Large intestine (tissue), 3 donors: ENCODE measurements around the gene GTF2E1. TPM values are rescaled to one million over a fixed set of nuclear protein-coding genes. Genes with fewer than 3 reads are reported as not detected.
"Not testable (repeated sequence)": the region's sequence is repeated elsewhere in the genome, so short reads cannot be mapped to it uniquely, and the experiment has no call there.

Source experiments
- DNase-seq, 2 donors: peaks; one replicate each; pipeline versions ENCODE4 v3.0.0 to v3.0.0-alpha.2; 2013
- H3K27ac ChIP-seq: one replicate; pipeline ENCODE4 v1.5.1; 2013; ENCODE audit warnings: low read length
- H3K27me3 ChIP-seq: 2 replicates; pipeline ENCODE4 v1.6.1; 2013; ENCODE audit warnings: low read length; ENCODE audit not compliant: control insufficient read depth, insufficient read depth
- H3K36me3 ChIP-seq: 2 replicates; pipeline ENCODE4 v1.6.1; 2013; ENCODE audit warnings: low read length; ENCODE audit not compliant: control insufficient read depth, insufficient read depth
- H3K4me1 ChIP-seq: one replicate; pipeline ENCODE4 v1.6.1; 2013; ENCODE audit warnings: low read length; ENCODE audit not compliant: control insufficient read depth, insufficient read depth
- H3K4me3 ChIP-seq: one replicate; pipeline ENCODE4 v1.5.1; 2013; ENCODE audit warnings: low read length
- H3K9me3 ChIP-seq: one replicate; pipeline ENCODE4 v1.6.1; 2013; ENCODE audit warnings: mild to moderate bottlenecking, low read depth, low read length, moderate library complexity; ENCODE audit not compliant: control insufficient read depth
- WGBS: methylation state at CpG from one replicate; pipeline ENCODE4 v1.1.5; 2013; ENCODE audit warnings: low lambda C conversion rate; ENCODE audit not compliant: insufficient coverage; 5-methylcytosine and 5-hydroxymethylcytosine counted together
- polyA plus RNA-seq: library from polyadenylated mRNA; unstranded; fragments of 120-200 nt; gene quantifications from one replicate; pipeline ENCODE4 v1.2.1, GENCODE V29; 2013

The GTF2E1 gene
- polyA plus RNA-seq, 1 donor, result 10.0 TPM

- H3K9me3 ChIP-seq, result no peaks in the 10 kb centered on the region
- peaks cover 10% of the 10 kb centered on the region for H3K36me3 ChIP-seq
- H3K4me3 ChIP-seq, result no peak overlapping the region
- no peak overlapping the region for H3K27ac ChIP-seq
- H3K4me1 ChIP-seq, result no peaks in the 10 kb centered on the region
- H3K27me3 ChIP-seq, result no peaks in the 10 kb centered on the region
- no peak for DNase-seq
- WGBS, result 92% methylated on average over 2 of the region's 2 CpGs
Measured at GRCh38 chr3:120752865-120753264, 10.3 kb downstream of the GTF2E1 start.

GRCh38 chr3:120753810-120754209 is 11.3 kb downstream of the GTF2E1 start:
- no peak overlapping the region for H3K4me3 ChIP-seq
- H3K27me3 ChIP-seq, result no peaks in the 10 kb centered on the region
- no peak overlapping the region for H3K27ac ChIP-seq
- no peaks in the 10 kb centered on the region for H3K4me1 ChIP-seq
- no peak for DNase-seq
- no peaks in the 10 kb centered on the region for H3K9me3 ChIP-seq
- H3K36me3 ChIP-seq, result peaks cover 10% of the 10 kb centered on the region

GRCh38 chr3:120756061-120756460 is 13.5 kb downstream of the GTF2E1 start:
- WGBS, result 83% methylated on average over 1 of the region's 2 CpGs
- H3K4me3 ChIP-seq, result no peak overlapping the region

GRCh38 chr3:120758551-120758950 is 16.0 kb downstream of the GTF2E1 start:
- not testable (repeated sequence) for DNase-seq, H3K4me3 ChIP-seq, H3K9me3 ChIP-seq, H3K36me3 ChIP-seq, H3K4me1 ChIP-seq, H3K27me3 ChIP-seq, H3K27ac ChIP-seq
- no CpG with 5 or more reads among the region's 4 CpGs for WGBS

More at GRCh38 chr3:120756061-120756460, 13.5 kb downstream of the GTF2E1 start:
- Histone ChIP-seq H3K9me3 (no peaks in the 10 kb centered on the region), H3K36me3 (peaks cover 2% of the 10 kb centered on the region), H3K27ac (no peak overlapping the region), H3K4me1 (no peaks in the 10 kb centered on the region), H3K27me3 (no peaks in the 10 kb centered on the region)
- DNase-seq, result no peak

GRCh38 chr3:120762615-120763014 is 20.1 kb downstream of the GTF2E1 start:
- WGBS, result no CpG with 5 or more reads among the region's 1 CpG

GRCh38 chr3:120763601-120764000 is 21.1 kb downstream of the GTF2E1 start:
- DNase-seq, result no peak
- Histone ChIP-seq H3K27me3 (no peaks in the 10 kb centered on the region), H3K27ac (no peak overlapping the region), H3K9me3 (no peaks in the 10 kb centered on the region), H3K36me3 (no peaks in the 10 kb centered on the region), H3K4me3 (no peak overlapping the region), H3K4me1 (no peaks in the 10 kb centered on the region)
- 60% methylated on average over 1 of the region's 1 CpG for WGBS

More at GRCh38 chr3:120762615-120763014, 20.1 kb downstream of the GTF2E1 start:
- H3K36me3 ChIP-seq, result no peaks in the 10 kb centered on the region
- H3K27me3 ChIP-seq, result no peaks in the 10 kb centered on the region
- no peak overlapping the region for H3K27ac ChIP-seq
- no peak overlapping the region for H3K4me3 ChIP-seq
- no peak for DNase-seq
- no peaks in the 10 kb centered on the region for H3K9me3 ChIP-seq
- no peaks in the 10 kb centered on the region for H3K4me1 ChIP-seq

- H3K4me1 ChIP-seq, result no peaks in the 10 kb centered on the region
- no peaks in the 10 kb centered on the region for H3K36me3 ChIP-seq
Measured at GRCh38 chr3:120764206-120764605, 21.7 kb downstream of the GTF2E1 start.

GRCh38 chr3:120765830-120766493 is 23.4 kb downstream of the GTF2E1 start:
- H3K9me3 ChIP-seq, result no peaks in the 10 kb centered on the region
- H3K27ac ChIP-seq, result no peak overlapping the region
- no peaks in the 10 kb centered on the region for H3K36me3 ChIP-seq
- no peaks in the 10 kb centered on the region for H3K27me3 ChIP-seq
- no peak for DNase-seq
- no peak overlapping the region for H3K4me3 ChIP-seq
- H3K4me1 ChIP-seq, result no peaks in the 10 kb centered on the region

More at GRCh38 chr3:120764206-120764605, 21.7 kb downstream of the GTF2E1 start:
- no peaks in the 10 kb centered on the region for H3K9me3 ChIP-seq
- H3K27ac ChIP-seq, result no peak overlapping the region
- H3K4me3 ChIP-seq, result no peak overlapping the region
- H3K27me3 ChIP-seq, result no peaks in the 10 kb centered on the region
- no peak for DNase-seq

- Histone ChIP-seq H3K36me3 (peaks cover under 1% of the 10 kb centered on the region), H3K27ac (no peak overlapping the region), H3K4me1 (no peaks in the 10 kb centered on the region), H3K4me3 (no peak overlapping the region), H3K27me3 (no peaks in the 10 kb centered on the region), H3K9me3 (no peaks in the 10 kb centered on the region)
- 100% methylated on average over 3 of the region's 3 CpGs for WGBS
- DNase-seq, result no peak
Measured at GRCh38 chr3:120766576-120766975, 24.0 kb downstream of the GTF2E1 start.

GRCh38 chr3:120767106-120767505 is 24.6 kb downstream of the GTF2E1 start:
- Histone ChIP-seq H3K4me1 (no peaks in the 10 kb centered on the region), H3K27ac (no peak overlapping the region), H3K27me3 (no peaks in the 10 kb centered on the region), H3K4me3 (no peak overlapping the region), H3K9me3 (no peaks in the 10 kb centered on the region), H3K36me3 (peaks cover 3% of the 10 kb centered on the region)
- WGBS, result no CpG with 5 or more reads among the region's 1 CpG
- no peak for DNase-seq

- no peaks in the 10 kb centered on the region for H3K27me3 ChIP-seq
- no peak overlapping the region for H3K27ac ChIP-seq
- no peak overlapping the region for H3K4me3 ChIP-seq
- H3K36me3 ChIP-seq, result peaks cover 9% of the 10 kb centered on the region
- no peaks in the 10 kb centered on the region for H3K9me3 ChIP-seq
- no peaks in the 10 kb centered on the region for H3K4me1 ChIP-seq
- WGBS, result no CpG with 5 or more reads among the region's 2 CpGs
- no peak for DNase-seq
Measured at GRCh38 chr3:120769436-120769835, 26.9 kb downstream of the GTF2E1 start.
